Stimulated activated CD4-positive, alpha-beta T cell treated with anti-CD3 and anti-CD28 coated beads, Interleukin-1b, Interleukin-23, amount 100 ng/mL, for 1 hour (primary cell): ENCODE data around the gene KLKB1.

Experiments used
- DNase-seq, 2 donors: peaks; one replicate each; pipeline ENCODE4 v3.0.0-alpha.2; 2020; ENCODE audit warnings: low read depth in 2 of 2

The KLKB1 gene

GRCh38 chr4:186307916-186308315 lies 80.6 kb downstream of the KLKB1 start:
- no peak for DNase-seq
